AG04449 (cell line): ENCODE data around the gene ROBO1.

Experiments used
- CTCF ChIA-PET: fragments of 350-600 bp; formaldehyde crosslinking; extraction: SDS; loops from one replicate; lab custom pipeline; 2021; ENCODE audit warnings: antibody characterized with exemption; lab: Yijun Ruan, JAX
- POLR2A ChIA-PET: fragments of 400-600, 350-600 bp; formaldehyde crosslinking; extraction: SDS; loops from one replicate; lab custom pipeline; 2020; ENCODE audit warnings: antibody characterized with exemption, inconsistent platforms; lab: Yijun Ruan, JAX
- DNase-seq: peaks from one replicate; pipeline ENCODE4 v3.0.0-alpha.2; 2010; ENCODE audit warnings: low read depth, low spot score
- H3K4me3 ChIP-seq: 2 replicates; pipeline ENCODE4 v1.5.1; 2011; ENCODE audit warnings: low read depth, mild to moderate bottlenecking, control low read depth, low read length
- CTCF ChIP-seq: IDR thresholded peaks from one replicate; pipeline ENCODE4 v1.5.1; 2011; ENCODE audit warnings: mild to moderate bottlenecking, moderate library complexity, low read length, control low read depth, inconsistent platforms; ENCODE audit not compliant: insufficient read depth; ENCODE audit errors: missing control alignments

ROBO1 gene

GRCh38 chr3:79366414-79366813 lies 401.4 kb downstream of the ROBO1 start:
- TF ChIP-seq CTCF, result no peak
- H3K4me3 ChIP-seq, result no peak overlapping the region
- DNase-seq, result no peak
- ChIA-PET CTCF (interaction anchor here (9.1 kb wide), 1 partner anchor 281 kb away, joined by 172 read pairs; no protein-coding TSS in a partner anchor), POLR2A (no interaction called here)

GRCh38 chr3:79364784-79365183 lies 403.0 kb downstream of the ROBO1 start:
- ChIA-PET POLR2A (no interaction called here), CTCF (interaction anchor here (1.3 to 9.1 kb wide), 3 partner anchors 9 to 279 kb away, joined by 3 to 172 read pairs (median 5); no protein-coding TSS in a partner anchor)

GRCh38 chr3:79362571-79363270 lies 405.1 kb downstream of the ROBO1 start:
- ChIA-PET CTCF (interaction anchor here (0.8 to 9.1 kb wide), 23 partner anchors 10 to 707 kb away, joined by 3 to 172 read pairs (median 5); no protein-coding TSS in a partner anchor), POLR2A (no interaction called here)
- no peak for TF ChIP-seq CTCF
- DNase-seq, result no peak
- H3K4me3 ChIP-seq, result no peak overlapping the region

More at GRCh38 chr3:79364784-79365183, 403.0 kb downstream of the ROBO1 start:
- TF ChIP-seq CTCF, result no peak
- no peak for DNase-seq
- no peak overlapping the region for H3K4me3 ChIP-seq

GRCh38 chr3:79361748-79362378 lies 405.9 kb downstream of the ROBO1 start:
- POLR2A ChIA-PET, result interaction anchor here (0.6 kb wide), 1 partner anchor 149 kb away, joined by 5 read pairs; no protein-coding TSS in a partner anchor
- peak; percentile 44 for TF ChIP-seq CTCF
- no peak overlapping the region for H3K4me3 ChIP-seq
- DNase-seq, result no peak
- CTCF ChIA-PET, result interaction anchor here (0.8 to 9.1 kb wide), 35 partner anchors 10 to 706 kb away, joined by 3 to 172 read pairs (median 4); no protein-coding TSS in a partner anchor

- TF ChIP-seq CTCF, result no peak
- ChIA-PET CTCF (interaction anchor here (1.4 kb wide), 1 partner anchor 272 kb away, joined by 6 read pairs; no protein-coding TSS in a partner anchor), POLR2A (no interaction called here)
- H3K4me3 ChIP-seq, result no peak overlapping the region
- no peak for DNase-seq
Measured at GRCh38 chr3:79358327-79358726, 409.5 kb downstream of the ROBO1 start.

GRCh38 chr3:79354179-79354688 lies 413.6 kb downstream of the ROBO1 start:
- no peak overlapping the region for H3K4me3 ChIP-seq
- TF ChIP-seq CTCF, result no peak
- DNase-seq, result no peak
- ChIA-PET CTCF (interaction anchor here (1.3 kb wide), 1 partner anchor 11 kb away, joined by 3 read pairs; no protein-coding TSS in a partner anchor), POLR2A (no interaction called here)
